Mesodermal cell (in vitro differentiated cells): Measurements from ENCODE around the gene KIF24.

ENCODE experiments used
- H3K27ac ChIP-seq: 2 replicates; pipeline ENCODE4 v1.7.0; 2013; ENCODE audit warnings: mild to moderate bottlenecking, low read depth, low read length, moderate library complexity; ENCODE audit not compliant: severe bottlenecking
- H3K36me3 ChIP-seq: 2 replicates; pipeline ENCODE4 v1.7.1; 2013; ENCODE audit warnings: mild to moderate bottlenecking, low read length, moderate library complexity; ENCODE audit not compliant: control insufficient read depth, insufficient read depth
- H3K4me1 ChIP-seq: one replicate; pipeline ENCODE4 v1.7.1; 2013; ENCODE audit warnings: mild to moderate bottlenecking, low read length; ENCODE audit not compliant: insufficient read depth, control insufficient read depth, poor library complexity, severe bottlenecking
- H3K4me3 ChIP-seq: 2 replicates; pipeline ENCODE4 v1.7.0; 2013; ENCODE audit warnings: low read length, control low read depth, mild to moderate bottlenecking; ENCODE audit not compliant: insufficient read depth, poor library complexity, severe bottlenecking; ENCODE audit errors: extremely low read depth
- H3K9me3 ChIP-seq: 2 replicates; pipeline ENCODE4 v1.7.1; 2013; ENCODE audit warnings: mild to moderate bottlenecking, low read length, moderate library complexity; ENCODE audit not compliant: control insufficient read depth
- WGBS, 2 experiments: methylation state at CpG; one replicate each; pipeline ENCODE4 v1.1.5; 2013; ENCODE audit warnings: missing lambda C conversion rate in 2 of 2; ENCODE audit not compliant: insufficient coverage in 2 of 2; 5-methylcytosine and 5-hydroxymethylcytosine counted together

The KIF24 gene

GRCh38 chr9:34337403-34337802 lies 8.3 kb upstream of the KIF24 start:
- 90 to 94% methylated on average over 2 of the region's 2 CpGs for WGBS, 2 experiments

GRCh38 chr9:34335376-34335775 lies 6.3 kb upstream of the KIF24 start:
- Histone ChIP-seq H3K9me3 (no peaks in the 10 kb centered on the region), H3K36me3 (peaks cover 37% of the 10 kb centered on the region), H3K4me1 (peaks cover 6% of the 10 kb centered on the region), H3K27ac (no peak overlapping the region), H3K4me3 (no peak overlapping the region)
- 86 to 93% methylated on average over 2 of the region's 4 CpGs for WGBS, 2 experiments

More at GRCh38 chr9:34337403-34337802, 8.3 kb upstream of the KIF24 start:
- H3K9me3 ChIP-seq, result no peaks in the 10 kb centered on the region
- no peak overlapping the region for H3K27ac ChIP-seq
- no peak overlapping the region for H3K4me3 ChIP-seq
- peaks cover 57% of the 10 kb centered on the region for H3K36me3 ChIP-seq
- H3K4me1 ChIP-seq, result peaks cover 6% of the 10 kb centered on the region

GRCh38 chr9:34334916-34335315 lies 5.8 kb upstream of the KIF24 start:
- Histone ChIP-seq H3K4me1 (peaks cover 6% of the 10 kb centered on the region), H3K36me3 (peaks cover 34% of the 10 kb centered on the region), H3K4me3 (no peak overlapping the region), H3K27ac (peak overlapping the region; percentile 29), H3K9me3 (no peaks in the 10 kb centered on the region)
- WGBS, 2 experiments, result 93 to 100% methylated on average over 2 of the region's 2 CpGs

GRCh38 chr9:34334337-34334824 lies 5.3 kb upstream of the KIF24 start:
- H3K36me3 ChIP-seq, result peaks cover 29% of the 10 kb centered on the region
- peak overlapping the region; percentile 47 for H3K27ac ChIP-seq
- H3K9me3 ChIP-seq, result no peaks in the 10 kb centered on the region
- peaks cover 6% of the 10 kb centered on the region for H3K4me1 ChIP-seq
- H3K4me3 ChIP-seq, result no peak overlapping the region
- 13 to 40% methylated on average over 1 of the region's 1 CpG for WGBS, 2 experiments

GRCh38 chr9:34333836-34334235 lies 4.8 kb upstream of the KIF24 start:
- 41 to 80% methylated on average over 1 to 3 of the region's 3 CpGs for WGBS, 2 experiments
- Histone ChIP-seq H3K27ac (peak overlapping the region; percentile 47), H3K4me3 (no peak overlapping the region), H3K4me1 (peaks cover 6% of the 10 kb centered on the region), H3K36me3 (peaks cover 24% of the 10 kb centered on the region), H3K9me3 (no peaks in the 10 kb centered on the region)

- 73 to 76% methylated on average over 6 of the region's 7 CpGs for WGBS, 2 experiments
These were observed 3.3 kb upstream of the KIF24 start for GRCh38 chr9:34332076-34332964.

GRCh38 chr9:34331196-34331595 lies 2.1 kb upstream of the KIF24 start:
- 100% methylated on average over 1 of the region's 1 CpG; no CpG with 5 or more reads in 1 of the 2 experiments for WGBS, 2 experiments
- no peak overlapping the region for H3K4me3 ChIP-seq
- no peak overlapping the region for H3K27ac ChIP-seq
- no peaks in the 10 kb centered on the region for H3K9me3 ChIP-seq
- peaks cover 10% of the 10 kb centered on the region for H3K4me1 ChIP-seq
- peaks cover 6% of the 10 kb centered on the region for H3K36me3 ChIP-seq

More at GRCh38 chr9:34332076-34332964, 3.3 kb upstream of the KIF24 start:
- Histone ChIP-seq H3K4me1 (peaks cover 10% of the 10 kb centered on the region), H3K9me3 (no peaks in the 10 kb centered on the region), H3K27ac (no peak overlapping the region), H3K4me3 (no peak overlapping the region), H3K36me3 (peaks cover 12% of the 10 kb centered on the region)

GRCh38 chr9:34328500-34328986 lies 525 bp downstream of the KIF24 start:
- 0% methylated on average over 8 of the region's 11 CpGs for WGBS, 2 experiments
- H3K27ac ChIP-seq, result peak overlapping the region; percentile 91
- H3K9me3 ChIP-seq, result no peaks in the 10 kb centered on the region
- peaks cover 4% of the 10 kb centered on the region for H3K4me1 ChIP-seq
- H3K36me3 ChIP-seq, result no peaks in the 10 kb centered on the region
- H3K4me3 ChIP-seq, result peak overlapping the region; percentile 97

- no peaks in the 10 kb centered on the region for H3K36me3 ChIP-seq
- no peak overlapping the region for H3K4me3 ChIP-seq
- H3K4me1 ChIP-seq, result peaks cover 4% of the 10 kb centered on the region
- H3K9me3 ChIP-seq, result no peaks in the 10 kb centered on the region
- no peak overlapping the region for H3K27ac ChIP-seq
- 88 to 100% methylated on average over 1 of the region's 1 CpG for WGBS, 2 experiments
These were observed 2.4 kb downstream of the KIF24 start for GRCh38 chr9:34326690-34327089.

- Histone ChIP-seq H3K4me1 (peaks cover 3% of the 10 kb centered on the region), H3K4me3 (no peak overlapping the region), H3K36me3 (no peaks in the 10 kb centered on the region), H3K27ac (no peak overlapping the region), H3K9me3 (no peaks in the 10 kb centered on the region)
- WGBS, 2 experiments, result 100% methylated on average over 1 of the region's 2 CpGs
These were observed 6.0 kb downstream of the KIF24 start for GRCh38 chr9:34322899-34323591.
